ENCODE results near the gene LRRFIP1.

DNA sequence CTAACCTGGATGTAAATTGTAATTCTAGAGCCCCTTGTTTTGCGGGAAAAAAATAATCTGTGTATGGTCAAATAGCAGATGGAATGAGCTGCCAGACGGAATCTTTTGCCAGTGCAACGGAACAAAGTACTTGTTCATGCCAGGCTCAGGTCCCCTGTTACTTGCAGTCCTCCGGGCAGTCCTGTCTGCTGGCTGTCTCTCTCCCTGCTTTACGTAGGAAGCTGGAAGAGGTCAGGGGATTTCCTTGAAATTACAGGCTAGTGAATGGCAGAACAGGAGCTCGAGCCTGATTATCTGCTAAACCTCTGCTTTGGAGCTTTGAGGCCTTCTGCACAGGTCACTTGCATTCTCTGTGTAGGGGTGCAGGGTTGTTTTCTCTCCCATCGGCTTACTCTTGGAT is 54.8 kb downstream of the LRRFIP1 start:
- no peak for TF ChIP-seq EP300 (IDR thresholded peaks at IDR 0.05)
- TF ChIP-seq POLR2A (IDR thresholded peaks at IDR 0.05) = no peak
